ENCODE results near the gene MMADHC.

The MMADHC gene

GRCh38 chr2:149525323-149525722 is 62.3 kb downstream of the MMADHC start:
- Mint-ChIP-seq H3K36me3 (ENCODE audit: low read depth) (no peaks in the 10 kb centered on the region), H3K4me3 (no peak overlapping the region), H3K27ac (no peak overlapping the region), H3K9me3 (no peaks in the 10 kb centered on the region), H3K4me1 (ENCODE audit: low read depth) (no peaks in the 10 kb centered on the region), H3K27me3 (no peaks in the 10 kb centered on the region)
- intact Hi-C loops (cut with micrococcal nuclease): no loop called here

Data from dendritic cell treated with granulocyte-macrophage colony-stimulating factor and Interleukin-4, amounts not matched to agents 40 ng/mL and 50 ng/mL, for 4 days (primary cell).